NCI-H1105 (cell line): ENCODE measurements around the gene MMP20.

Source experiments
- DNase-seq: peaks from one replicate; lab custom pipeline; 2025; lab: John Stamatoyannopoulos, UW

Gene MMP20

GRCh38 chr11:102553835-102554282, 71.3 kb downstream of the MMP20 start:
- no peak for DNase-seq

GRCh38 chr11:102552447-102553194, 72.5 kb downstream of the MMP20 start:
- DNase-seq: no peak

GRCh38 chr11:102552020-102552419, 73.1 kb downstream of the MMP20 start:
- DNase-seq: no peak

DNA sequence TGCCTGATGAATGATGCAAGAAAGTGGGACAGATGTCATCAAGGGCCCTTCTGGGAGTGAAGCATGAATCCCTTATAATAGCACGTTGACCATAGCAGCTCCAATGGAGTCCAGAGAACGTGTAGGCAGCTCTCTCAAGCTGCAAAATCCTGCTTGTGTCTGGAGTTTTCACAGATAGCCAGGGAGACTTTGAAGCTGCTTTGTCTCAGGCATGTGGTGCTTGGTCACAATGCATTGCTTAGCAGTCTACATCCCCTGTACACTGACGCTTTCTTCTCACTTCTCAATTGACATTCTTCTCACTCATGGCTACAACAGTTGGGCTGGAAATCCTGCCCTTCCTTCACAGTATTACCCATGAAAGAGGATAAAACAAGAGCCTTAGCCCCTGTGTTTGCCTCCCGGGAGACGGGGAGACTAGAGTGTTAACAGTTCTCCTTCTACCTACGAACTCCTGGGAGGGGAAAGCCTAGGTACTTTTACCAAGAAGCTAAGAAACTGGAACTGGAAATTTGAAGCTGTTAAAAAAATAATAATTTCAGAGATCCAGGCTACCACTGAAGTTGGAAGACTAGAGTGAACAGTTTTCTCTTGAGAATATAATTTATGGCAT, 73.9 kb downstream of the MMP20 start:
- no peak for DNase-seq

DNA sequence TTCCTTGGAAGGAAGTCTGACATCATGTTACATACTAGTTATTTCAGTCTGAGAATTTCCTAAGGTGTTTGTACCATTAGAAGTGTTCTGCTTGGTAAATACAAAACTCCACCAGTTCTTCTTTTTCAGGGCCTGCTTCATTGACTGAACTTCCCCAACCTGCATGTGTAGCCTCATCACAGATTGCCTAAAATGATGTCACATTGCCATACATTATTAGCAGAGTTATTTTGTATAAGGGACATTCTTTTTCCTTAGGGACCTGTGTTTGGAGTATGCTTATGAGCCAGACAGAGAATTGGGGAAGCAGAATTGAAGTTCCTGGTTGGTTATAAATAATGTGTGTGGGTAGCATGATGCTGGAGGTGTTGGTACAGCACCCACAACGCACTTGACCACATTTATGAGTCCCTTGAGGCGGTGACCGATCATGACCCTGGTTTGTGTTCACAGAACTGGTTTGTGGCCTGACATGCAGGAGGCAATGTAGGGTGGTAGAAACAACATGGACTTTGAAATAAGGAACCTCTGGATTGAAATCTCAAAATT, 78.1 kb downstream of the MMP20 start:
- DNase-seq: no peak

- DNase-seq: no peak
Observed at GRCh38 chr11:102546427-102546826, 78.7 kb downstream of the MMP20 start.

DNA sequence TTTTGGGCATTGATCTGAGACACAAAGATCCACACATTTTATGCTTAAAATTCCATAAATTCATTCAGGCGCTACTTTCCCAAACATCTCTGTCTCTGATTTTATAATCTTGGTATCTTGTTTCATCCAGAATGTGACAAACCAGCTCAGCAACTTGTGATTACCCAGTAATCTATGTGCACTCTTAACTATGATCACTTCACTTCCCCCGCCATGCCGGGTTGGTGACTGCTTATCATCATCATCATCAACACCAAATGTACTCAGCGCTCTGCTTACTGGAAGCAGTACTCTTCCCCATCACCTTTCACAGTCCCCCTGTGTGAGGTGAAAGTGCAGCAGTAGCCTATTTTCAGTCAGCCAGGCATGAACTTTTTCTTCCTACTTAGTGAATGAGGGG, 79.4 kb downstream of the MMP20 start:
- no peak for DNase-seq

DNA sequence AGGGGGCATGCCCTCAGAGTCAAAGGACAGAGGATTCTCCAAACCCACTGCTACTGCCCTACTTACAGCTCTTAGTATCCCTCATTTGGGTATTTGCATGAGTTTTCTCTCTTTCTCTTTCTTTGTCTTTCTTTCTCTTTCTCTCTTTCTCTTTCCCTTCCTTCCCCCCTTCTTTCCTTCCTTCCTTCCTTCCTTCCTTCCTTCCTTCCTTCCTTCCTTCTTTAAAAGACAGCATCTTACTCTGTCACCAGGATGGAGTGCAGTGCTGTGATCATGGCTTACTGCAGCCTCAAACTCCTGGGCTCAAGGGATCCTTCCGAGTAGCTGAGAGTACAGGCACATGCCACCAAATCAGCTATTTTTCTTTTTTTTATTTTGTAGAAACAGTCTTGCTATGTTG, 80.5 kb downstream of the MMP20 start:
- no peak for DNase-seq

DNA sequence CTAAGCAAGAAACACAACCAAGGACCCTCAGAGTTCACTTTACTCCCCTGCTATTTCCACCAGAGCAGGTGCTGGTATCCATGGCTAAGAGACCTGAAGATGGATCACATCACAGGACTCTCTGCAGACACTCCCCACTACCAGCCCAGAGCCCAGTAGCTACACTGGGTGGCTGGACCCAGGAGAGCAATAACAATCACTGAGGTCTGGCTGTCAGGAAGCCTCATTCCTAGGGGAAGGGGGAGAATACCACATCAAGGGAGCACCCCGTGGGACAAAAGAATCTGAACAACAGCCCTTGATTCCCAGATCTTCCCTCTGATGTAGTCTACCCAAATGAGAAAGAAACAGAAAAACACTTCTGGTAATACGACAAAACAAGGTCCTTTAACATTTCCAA, 85.6 kb downstream of the MMP20 start:
- DNase-seq: no peak

- no peak for DNase-seq
Observed at GRCh38 chr11:102538932-102539331, 86.2 kb downstream of the MMP20 start.

DNA sequence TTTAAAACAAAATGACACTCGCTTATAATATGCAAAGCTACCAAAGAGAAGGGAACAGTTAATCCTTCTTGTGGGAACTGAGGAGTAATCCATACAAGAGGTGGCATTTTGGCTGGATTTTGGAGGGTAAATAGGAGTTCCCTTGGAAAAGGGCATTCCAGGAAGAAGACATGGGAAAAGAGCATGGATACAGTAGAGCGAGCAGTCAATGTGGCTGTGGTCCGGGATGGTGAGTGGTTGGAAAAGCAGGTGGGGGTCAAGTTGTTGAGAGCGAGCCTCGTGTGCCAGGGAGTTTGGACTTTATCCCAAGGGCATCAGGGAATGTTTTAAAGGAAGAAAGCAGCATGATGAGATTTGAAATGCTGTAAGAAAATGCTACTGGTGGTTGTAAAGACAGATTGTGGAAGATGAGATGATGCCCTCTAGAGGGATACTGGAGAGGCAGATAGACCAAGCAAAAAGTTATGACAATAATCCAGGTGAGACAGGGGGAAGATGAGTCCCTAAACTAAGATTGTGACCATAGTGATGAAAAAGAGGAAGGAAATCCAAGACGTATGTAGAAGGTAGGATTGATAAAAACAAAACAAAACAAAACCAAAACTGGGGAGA, 90.8 kb downstream of the MMP20 start:
- DNase-seq: no peak

- no peak for DNase-seq
Observed at GRCh38 chr11:102530558-102530957, 94.6 kb downstream of the MMP20 start, which contains the start of gene MMP7. TSS of gene MMP7 (minus strand) at chr11:102530747. CDS start at chr11:102530700, 47 bp downstream.

GRCh38 chr11:102528618-102529017, 96.5 kb downstream of the MMP20 start:
- DNase-seq: no peak

GRCh38 chr11:102527684-102528083, 97.4 kb downstream of the MMP20 start:
- DNase-seq: no peak

DNA sequence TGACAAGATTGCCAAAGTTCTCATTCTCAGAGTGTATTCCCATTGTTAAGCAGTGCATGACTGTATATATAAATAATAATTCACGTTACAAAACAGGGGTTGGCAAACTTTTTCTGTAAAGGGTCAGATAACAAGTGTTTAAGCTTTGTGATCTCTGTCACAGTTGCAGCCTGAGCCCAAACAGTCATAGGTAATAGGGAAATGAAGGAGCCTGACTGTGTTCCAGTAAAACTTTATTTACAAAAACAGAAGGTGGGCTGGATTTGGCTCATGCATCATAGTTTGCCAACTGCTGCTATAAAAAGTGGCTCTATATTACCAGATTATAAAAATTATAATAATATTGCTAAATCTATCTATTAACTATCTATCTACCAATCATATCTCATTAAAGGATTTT, 98.1 kb downstream of the MMP20 start:
- DNase-seq: no peak
